Measurements from ENCODE around the gene RRAD. TPM values are rescaled to one million over a fixed set of nuclear protein-coding genes. Genes with fewer than 3 reads are reported as not detected.
A peak's percentile ranks its signal among the peaks of the same experiment; 100 is the strongest.
"Not testable (repeated sequence)": the region's sequence is repeated elsewhere in the genome, so short reads cannot be mapped to it uniquely, and the experiment has no call there.

RRAD gene, protein sequence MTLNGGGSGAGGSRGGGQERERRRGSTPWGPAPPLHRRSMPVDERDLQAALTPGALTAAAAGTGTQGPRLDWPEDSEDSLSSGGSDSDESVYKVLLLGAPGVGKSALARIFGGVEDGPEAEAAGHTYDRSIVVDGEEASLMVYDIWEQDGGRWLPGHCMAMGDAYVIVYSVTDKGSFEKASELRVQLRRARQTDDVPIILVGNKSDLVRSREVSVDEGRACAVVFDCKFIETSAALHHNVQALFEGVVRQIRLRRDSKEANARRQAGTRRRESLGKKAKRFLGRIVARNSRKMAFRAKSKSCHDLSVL
- under 1 TPM; 0.20 to 0.33 TPM for total RNA-seq

GRCh38 chr16:66925322-66925840, at the start of gene RRAD:
Gene RRAD (minus strand): TSS chr16:66925535. CDS start chr16:66925179, 356 bp downstream.
- Mint-ChIP-seq H3K4me1 (peaks cover 2% of the 10 kb centered on the region), H3K27ac (no peak within 1 kb of the TSS), H3K36me3 (no peaks in the 10 kb centered on the region), H3K27me3 (peaks cover 50% of the 10 kb centered on the region), H3K4me3 (peak within 1 kb of the TSS; percentile 59), H3K9me3 (no peaks in the 10 kb centered on the region)
- no peak for DNase-seq

GRCh38 chr16:66974932-66975246, 49.6 kb upstream of the RRAD start:
- Mint-ChIP-seq H3K4me3 (peak overlapping the region; percentile 41), H3K27me3 (peaks cover 10% of the 10 kb centered on the region), H3K4me1 (peaks cover 25% of the 10 kb centered on the region)
- not testable (repeated sequence) for H3K36me3 Mint-ChIP-seq, H3K9me3 Mint-ChIP-seq, H3K27ac Mint-ChIP-seq
- peak; percentile 55 for DNase-seq

DNA sequence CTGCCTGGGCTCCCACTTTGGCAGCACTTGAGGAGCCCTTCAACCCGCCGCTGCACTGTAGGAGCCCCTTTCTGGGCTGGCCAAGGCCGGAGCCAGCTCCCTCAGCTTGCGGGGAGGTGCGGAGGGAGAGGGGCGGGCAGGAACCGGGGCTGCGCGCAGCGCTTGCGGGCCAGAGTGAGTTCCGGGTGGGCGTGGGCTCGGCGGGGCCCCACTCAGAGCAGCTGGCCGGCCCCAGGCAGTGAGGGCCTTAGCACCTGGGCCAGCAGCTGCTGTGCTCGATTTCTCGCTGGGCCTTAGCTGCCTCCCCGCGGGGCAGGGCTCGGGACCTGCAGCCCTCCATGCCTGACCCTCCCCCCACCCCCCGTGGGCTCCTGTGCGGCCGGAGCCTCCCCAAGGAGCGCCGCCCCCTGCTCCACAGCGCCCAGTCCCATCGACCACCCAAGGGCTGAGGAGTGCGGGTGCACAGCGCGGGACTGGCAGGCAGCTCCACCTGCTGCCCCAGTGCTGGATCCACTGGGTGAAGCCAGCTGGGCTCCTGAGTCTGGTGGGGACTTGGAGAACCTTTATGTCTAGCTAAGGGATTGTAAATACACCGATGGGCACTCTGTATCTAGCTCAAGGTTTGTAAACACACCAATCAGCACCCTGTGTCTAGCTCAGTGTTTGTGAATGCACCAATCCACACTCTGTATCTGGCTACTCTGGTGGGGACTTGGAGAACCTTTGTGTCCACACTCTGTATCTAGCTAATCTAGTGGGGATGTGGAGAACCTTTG, 49.0 kb upstream of the RRAD start:
- H3K36me3 Mint-ChIP-seq, H3K9me3 Mint-ChIP-seq, DNase-seq, H3K27ac Mint-ChIP-seq: not testable (repeated sequence)
- H3K4me3 Mint-ChIP-seq: peak overlapping the region; percentile 41
- H3K4me1 Mint-ChIP-seq: peaks cover 23% of the 10 kb centered on the region
- peaks cover 10% of the 10 kb centered on the region for H3K27me3 Mint-ChIP-seq

DNA sequence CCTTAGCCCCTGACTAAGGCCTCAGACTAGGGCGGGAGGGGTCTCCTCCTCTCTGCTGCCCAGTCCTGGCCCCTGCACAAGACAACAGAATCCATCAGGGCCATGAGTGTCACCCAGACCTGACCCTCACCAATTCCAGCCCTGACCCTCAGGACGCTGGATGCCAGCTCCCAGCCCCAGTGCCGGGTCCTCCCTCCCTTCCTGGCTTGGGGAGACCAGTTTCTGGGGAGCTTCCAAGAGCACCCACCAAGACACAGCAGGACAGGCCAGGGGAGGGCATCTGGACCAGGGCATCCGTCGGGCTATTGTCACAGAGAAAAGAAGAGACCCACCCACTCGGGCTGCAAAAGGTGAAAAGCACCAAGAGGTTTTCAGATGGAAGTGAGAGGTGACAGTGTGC, 48.4 kb upstream of the RRAD start:
- H3K9me3 Mint-ChIP-seq: no peaks in the 10 kb centered on the region
- no peaks in the 10 kb centered on the region for H3K36me3 Mint-ChIP-seq
- H3K27ac Mint-ChIP-seq: no peak overlapping the region
- DNase-seq: no peak
- H3K4me3 Mint-ChIP-seq: no peak overlapping the region
- H3K4me1 Mint-ChIP-seq: peaks cover 21% of the 10 kb centered on the region
- H3K27me3 Mint-ChIP-seq: peaks cover 10% of the 10 kb centered on the region

GRCh38 chr16:66972983-66973382, 47.6 kb upstream of the RRAD start:
- H3K27ac Mint-ChIP-seq: no peak overlapping the region
- H3K4me1 Mint-ChIP-seq: peaks cover 14% of the 10 kb centered on the region
- H3K4me3 Mint-ChIP-seq: no peak overlapping the region
- peaks cover 10% of the 10 kb centered on the region for H3K27me3 Mint-ChIP-seq
- no peak for DNase-seq
- H3K9me3 Mint-ChIP-seq: no peaks in the 10 kb centered on the region
- H3K36me3 Mint-ChIP-seq: no peaks in the 10 kb centered on the region

GRCh38 chr16:66970775-66971720, 45.7 kb upstream of the RRAD start:
- H3K9me3 Mint-ChIP-seq: no peaks in the 10 kb centered on the region
- H3K4me1 Mint-ChIP-seq: peaks cover 13% of the 10 kb centered on the region
- no peak for DNase-seq
- no peak overlapping the region for H3K4me3 Mint-ChIP-seq
- no peaks in the 10 kb centered on the region for H3K36me3 Mint-ChIP-seq
- no peak overlapping the region for H3K27ac Mint-ChIP-seq
- H3K27me3 Mint-ChIP-seq: peaks cover 3% of the 10 kb centered on the region

DNA sequence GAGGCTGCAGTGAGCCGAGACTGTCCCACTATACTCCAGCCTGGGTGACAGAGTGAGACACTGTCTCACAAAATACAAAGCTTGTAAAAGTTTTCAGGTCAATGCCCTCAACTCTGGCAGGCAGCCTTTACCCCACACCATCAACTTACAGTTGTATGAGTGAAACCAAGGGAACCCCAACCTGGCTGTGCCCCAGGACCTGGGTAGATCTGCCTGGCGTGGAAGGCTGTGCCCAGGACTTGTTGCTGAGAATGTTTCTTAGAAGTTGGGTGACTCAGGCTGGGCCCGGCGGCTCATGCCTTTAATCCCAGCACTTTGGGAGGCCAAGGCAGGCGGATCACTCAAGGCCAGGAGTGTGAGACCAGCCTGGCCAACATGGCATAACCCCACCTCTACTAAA, 43.5 kb upstream of the RRAD start:
- Mint-ChIP-seq H3K4me1 (no peaks in the 10 kb centered on the region), H3K4me3 (no peak overlapping the region), H3K27me3 (peaks cover 3% of the 10 kb centered on the region), H3K36me3 (no peaks in the 10 kb centered on the region), H3K9me3 (no peaks in the 10 kb centered on the region), H3K27ac (no peak overlapping the region)
- no peak for DNase-seq

- DNase-seq: no peak
- H3K9me3 Mint-ChIP-seq: no peaks in the 10 kb centered on the region
- peaks cover 3% of the 10 kb centered on the region for H3K4me1 Mint-ChIP-seq
- H3K36me3 Mint-ChIP-seq: no peaks in the 10 kb centered on the region
- H3K27ac Mint-ChIP-seq: no peak overlapping the region
- H3K4me3 Mint-ChIP-seq: no peak overlapping the region
- peaks cover 3% of the 10 kb centered on the region for H3K27me3 Mint-ChIP-seq
Measured at GRCh38 chr16:66964049-66964448, 38.7 kb upstream of the RRAD start.

DNA sequence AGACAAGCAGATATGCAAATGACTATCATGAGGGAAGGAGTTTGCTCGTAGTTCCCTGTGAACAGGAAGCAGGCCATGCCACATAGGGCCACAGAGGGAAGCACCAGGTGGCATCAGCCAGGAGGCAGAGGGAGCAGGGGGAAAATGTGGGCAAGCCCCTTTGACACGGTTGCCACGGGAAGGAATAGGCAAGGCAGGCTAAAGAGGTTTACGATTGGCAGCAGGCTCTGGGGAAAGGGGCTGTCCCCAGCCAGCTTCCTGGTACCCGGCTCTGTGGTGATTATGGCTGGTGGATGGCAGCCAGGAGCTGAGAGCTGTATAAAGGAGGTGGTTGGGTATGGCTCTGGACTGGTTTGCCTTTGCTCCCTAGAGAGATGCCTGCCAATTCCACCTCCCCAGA, 36.6 kb upstream of the RRAD start:
- H3K27ac Mint-ChIP-seq: no peak overlapping the region
- H3K27me3 Mint-ChIP-seq: peaks cover 3% of the 10 kb centered on the region
- DNase-seq: no peak
- H3K4me3 Mint-ChIP-seq: peak overlapping the region; percentile 51
- H3K4me1 Mint-ChIP-seq: peaks cover 10% of the 10 kb centered on the region
- H3K36me3 Mint-ChIP-seq: no peaks in the 10 kb centered on the region
- H3K9me3 Mint-ChIP-seq: no peaks in the 10 kb centered on the region

DNA sequence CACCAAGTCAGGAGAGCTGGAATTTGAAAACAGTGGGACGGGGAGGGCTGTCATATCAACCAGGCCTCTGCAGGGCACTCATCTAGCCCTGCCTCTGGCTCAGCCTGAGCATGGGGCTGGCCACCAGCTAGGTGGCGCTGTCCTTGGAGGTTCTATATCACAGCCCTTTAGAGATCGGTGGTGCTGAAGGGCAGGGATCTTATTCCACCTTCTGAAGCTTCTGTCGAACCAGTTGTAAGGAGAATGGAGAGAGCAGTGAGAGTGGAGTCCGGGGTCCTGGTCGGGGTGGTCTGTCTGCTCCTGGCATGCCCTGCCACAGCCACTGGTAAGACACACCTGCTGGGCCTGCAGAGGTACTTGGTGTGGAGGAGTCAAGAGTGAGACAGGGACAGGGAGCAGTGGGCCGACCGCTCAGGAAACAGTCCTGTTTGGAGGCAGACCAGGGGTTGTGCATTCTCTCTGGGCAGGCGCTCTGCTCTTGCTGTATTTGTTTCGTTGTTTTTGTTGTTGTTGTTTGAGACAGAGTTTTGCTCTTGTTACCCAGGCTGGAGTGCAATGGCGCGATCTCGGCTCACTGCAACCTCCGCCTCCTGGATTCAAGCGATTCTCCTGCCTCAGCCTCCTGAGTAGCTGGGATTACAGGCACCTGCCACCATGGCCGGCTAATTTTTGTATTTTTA, 35.9 kb upstream of the RRAD start, which contains the start of gene CES3:
CES3 (plus strand) TSS at position 202 of the 680 bp plus-strand sequence; CDS start at position 244, 42 bp downstream.
- peak; percentile 68 for DNase-seq
- Mint-ChIP-seq H3K36me3 (no peaks in the 10 kb centered on the region), H3K9me3 (no peaks in the 10 kb centered on the region), H3K27ac (no peak within 1 kb of the TSS), H3K27me3 (peaks cover 3% of the 10 kb centered on the region), H3K4me1 (peaks cover 10% of the 10 kb centered on the region), H3K4me3 (peak within 1 kb of the TSS; percentile 51)

DNA sequence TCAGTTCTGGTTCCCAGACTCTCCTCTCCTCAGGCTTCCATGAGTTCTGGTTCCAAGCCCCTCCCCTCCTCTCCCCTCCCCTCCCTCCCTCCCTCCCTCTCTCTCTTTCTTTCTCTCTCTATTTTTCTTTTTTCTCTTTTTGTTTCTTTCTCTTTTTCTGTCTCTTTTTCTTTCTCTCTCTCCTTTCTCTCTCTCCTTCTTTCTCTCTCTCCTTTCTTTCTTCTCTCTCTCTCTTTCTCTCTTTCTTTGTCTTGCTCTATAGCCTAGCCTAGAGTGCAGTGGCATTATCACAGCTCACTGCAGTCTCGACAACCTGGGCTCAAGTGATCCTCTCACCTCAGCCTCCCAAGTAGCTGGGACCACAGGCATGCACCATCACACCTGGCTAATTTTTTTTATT, 34.9 kb upstream of the RRAD start:
- peaks cover 9% of the 10 kb centered on the region for H3K27me3 Mint-ChIP-seq
- no peak overlapping the region for H3K27ac Mint-ChIP-seq
- no peak overlapping the region for H3K4me3 Mint-ChIP-seq
- no peaks in the 10 kb centered on the region for H3K9me3 Mint-ChIP-seq
- H3K4me1 Mint-ChIP-seq: peaks cover 10% of the 10 kb centered on the region
- H3K36me3 Mint-ChIP-seq: no peaks in the 10 kb centered on the region
- no peak for DNase-seq

DNA sequence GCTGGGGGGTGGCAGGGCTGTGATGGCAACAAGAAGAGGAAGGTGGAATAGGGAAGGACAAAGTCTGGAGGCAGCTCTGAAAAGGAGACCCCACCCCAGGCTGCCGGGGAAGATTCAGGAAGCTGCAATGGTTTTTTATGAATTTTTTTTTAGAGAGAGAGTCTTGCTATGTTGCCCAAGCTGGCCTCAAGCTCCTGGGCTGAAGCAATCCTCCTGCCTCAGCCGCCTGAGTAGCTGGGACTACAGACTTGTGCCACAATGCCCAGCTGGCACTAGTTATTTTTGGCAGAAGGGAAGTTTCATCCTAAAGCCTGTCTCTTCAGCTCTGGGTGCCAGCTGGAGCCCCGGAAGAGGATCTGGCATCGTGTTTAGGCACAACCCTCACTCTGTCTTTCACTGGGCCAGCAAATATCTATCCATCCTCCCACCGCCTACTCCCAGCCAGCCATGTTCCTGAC, 34.4 kb upstream of the RRAD start:
- Mint-ChIP-seq H3K9me3 (no peaks in the 10 kb centered on the region), H3K4me3 (no peak overlapping the region), H3K27ac (no peak overlapping the region), H3K4me1 (peaks cover 10% of the 10 kb centered on the region), H3K36me3 (no peaks in the 10 kb centered on the region), H3K27me3 (peaks cover 9% of the 10 kb centered on the region)
- no peak for DNase-seq

DNA sequence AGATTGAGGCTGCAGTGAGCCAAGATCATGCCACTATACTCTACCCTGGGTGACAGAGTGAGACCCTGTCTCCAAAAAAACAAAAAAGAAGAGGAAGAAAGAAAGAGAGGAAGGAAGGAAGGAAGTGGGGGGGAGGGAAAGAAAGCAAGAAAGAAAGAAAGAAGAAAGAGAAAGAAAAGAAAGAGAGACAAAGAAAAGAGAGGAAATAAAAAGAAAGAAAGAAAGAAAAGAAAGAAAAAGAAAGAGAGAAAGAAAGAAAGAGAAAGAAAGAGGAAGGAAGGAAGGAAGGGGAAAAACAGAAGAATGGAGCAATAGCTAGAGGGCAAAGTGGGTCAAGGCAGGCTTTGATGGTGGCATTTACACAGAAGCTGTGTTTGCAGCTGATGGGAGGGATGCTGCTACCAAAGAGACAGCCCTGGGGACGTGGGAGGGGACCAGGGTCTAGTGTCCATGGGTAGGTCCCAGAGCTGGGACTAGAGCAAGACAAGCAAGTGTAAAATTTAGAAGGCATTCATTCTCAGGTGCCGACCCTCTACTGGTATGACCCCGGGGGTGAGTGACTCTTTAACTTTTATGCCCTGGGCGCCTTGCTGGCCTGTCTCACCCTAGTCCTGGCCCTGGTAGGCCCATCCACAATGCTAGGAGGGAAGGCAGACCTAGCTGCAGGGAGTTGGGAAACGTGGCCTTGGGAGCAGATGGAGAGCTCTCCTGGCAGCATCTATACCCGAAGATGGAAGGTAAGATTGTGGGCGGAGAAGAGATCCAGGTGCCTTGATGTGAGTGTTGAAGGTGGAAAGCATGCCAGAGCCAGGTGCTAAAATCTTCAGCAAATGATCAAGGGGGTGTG, 33.7 kb upstream of the RRAD start:
- H3K27me3 Mint-ChIP-seq: peaks cover 8% of the 10 kb centered on the region
- H3K27ac Mint-ChIP-seq: no peak overlapping the region
- no peak overlapping the region for H3K4me3 Mint-ChIP-seq
- peaks cover 10% of the 10 kb centered on the region for H3K4me1 Mint-ChIP-seq
- DNase-seq: no peak
- no peaks in the 10 kb centered on the region for H3K9me3 Mint-ChIP-seq
- no peaks in the 10 kb centered on the region for H3K36me3 Mint-ChIP-seq

DNA sequence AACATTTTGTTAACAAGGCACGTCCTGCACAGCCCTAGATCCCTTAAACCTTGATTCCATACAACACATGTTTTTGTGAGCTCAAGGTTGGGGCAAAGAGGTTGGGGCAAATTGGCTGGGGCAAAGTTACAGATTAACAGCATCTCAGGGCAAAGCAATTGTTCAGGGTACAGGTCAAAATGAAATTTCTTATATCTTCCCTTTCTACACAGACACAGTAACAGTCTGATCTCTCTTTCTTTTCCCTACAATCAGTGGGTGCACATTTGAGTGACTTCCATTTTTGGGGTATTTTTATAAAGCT, 30.8 kb upstream of the RRAD start:
- peaks cover 27% of the 10 kb centered on the region for H3K27me3 Mint-ChIP-seq
- not testable (repeated sequence) for H3K27ac Mint-ChIP-seq, H3K9me3 Mint-ChIP-seq

More for the DNA sequence above, 30.8 kb upstream of the RRAD start:
- not testable (repeated sequence) for H3K4me1 Mint-ChIP-seq, H3K4me3 Mint-ChIP-seq, DNase-seq, H3K36me3 Mint-ChIP-seq
